GM10847 (cell line): ENCODE measurements around the gene RS1.

ENCODE experiments used
- POLR2A ChIP-seq: IDR thresholded peaks from 2 replicates; pipeline ENCODE4 v1.6.1; 2011; ENCODE audit not compliant: insufficient read length; ENCODE audit errors: extremely low read depth

RS1 gene

DNA sequence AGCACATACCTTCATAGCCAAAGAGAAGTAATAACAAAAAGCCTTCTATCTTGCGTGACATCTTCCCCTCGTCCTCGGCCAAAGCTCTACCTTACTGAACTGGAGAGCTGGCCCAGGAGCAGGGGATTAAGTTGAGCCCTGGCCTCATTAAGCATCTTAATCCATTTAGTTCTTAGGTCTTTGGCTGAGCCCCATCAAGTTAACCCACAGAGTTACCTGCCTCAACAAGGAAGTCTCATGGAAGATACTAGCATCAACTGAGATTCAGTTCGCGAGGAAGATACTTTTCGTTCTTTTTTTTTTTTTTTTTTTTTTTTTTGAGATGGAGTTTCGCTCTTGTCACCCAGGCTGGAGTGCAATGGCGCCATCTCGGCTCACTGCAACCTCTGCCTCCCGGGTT lies at the start of gene RS1:
Gene RS1, minus strand, starts transcription at position 101 of the 400 bp plus-strand sequence. Its CDS starts 40 bp downstream, at position 61.
- TF ChIP-seq POLR2A, result no peak

DNA sequence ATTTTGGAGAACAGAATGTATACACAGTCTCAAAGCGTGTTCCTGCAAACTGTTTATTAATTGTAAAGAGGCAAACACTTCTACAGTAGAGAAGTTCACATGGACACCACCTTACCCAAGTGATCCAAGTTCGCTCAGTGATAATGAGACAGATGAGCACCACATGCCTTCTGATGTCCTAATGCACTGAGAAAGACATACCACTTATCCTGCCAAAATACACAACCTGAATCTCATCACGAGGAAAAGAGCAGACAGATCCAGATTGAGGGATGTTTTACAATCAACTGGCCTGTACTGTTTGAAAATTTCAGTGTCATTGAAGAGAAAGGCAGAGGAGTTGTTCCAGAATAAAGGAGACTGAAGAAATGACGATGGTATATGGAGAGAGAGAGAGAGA lies 47.9 kb upstream of the RS1 start:
- TF ChIP-seq POLR2A, result no peak

DNA sequence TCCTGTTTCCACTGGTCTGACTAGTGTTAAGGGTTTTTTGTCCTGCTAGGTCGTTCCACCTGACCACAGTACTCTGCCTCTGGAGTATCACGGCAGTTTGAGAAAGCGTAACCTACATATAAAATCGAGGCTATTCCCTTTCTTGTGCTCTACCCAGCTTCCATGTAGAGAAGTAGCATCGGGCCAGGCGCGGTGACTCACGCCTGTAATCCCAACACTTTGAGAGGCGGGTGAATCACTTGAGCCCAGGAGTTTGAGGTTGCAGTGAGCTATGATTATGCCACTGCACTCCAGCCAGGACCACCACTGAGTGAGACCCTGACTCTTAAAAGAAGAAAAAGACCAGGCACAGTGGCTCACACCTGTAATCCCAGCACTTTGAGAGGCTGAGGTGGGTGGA lies 43.0 kb upstream of the RS1 start:
- TF ChIP-seq POLR2A, result no peak

DNA sequence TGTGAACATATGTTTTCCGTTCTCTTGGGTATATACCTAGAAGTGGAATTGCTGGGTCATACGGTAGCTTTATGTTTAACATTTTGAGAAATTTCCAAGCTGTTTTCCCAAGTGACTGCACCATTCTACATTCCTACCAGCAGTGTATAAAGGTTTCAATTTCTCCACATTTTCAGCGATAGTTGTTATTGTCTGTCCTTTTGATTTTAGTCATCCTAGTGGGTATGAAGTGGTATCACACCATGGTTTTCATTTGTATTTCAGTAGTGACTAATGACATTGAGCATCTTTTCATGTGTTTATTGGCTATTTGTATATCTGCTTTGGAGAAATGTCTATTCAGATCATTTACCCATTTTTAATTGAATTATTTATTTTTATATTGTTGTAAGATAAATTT lies 37.9 kb upstream of the RS1 start:
- TF ChIP-seq POLR2A, result no peak

DNA sequence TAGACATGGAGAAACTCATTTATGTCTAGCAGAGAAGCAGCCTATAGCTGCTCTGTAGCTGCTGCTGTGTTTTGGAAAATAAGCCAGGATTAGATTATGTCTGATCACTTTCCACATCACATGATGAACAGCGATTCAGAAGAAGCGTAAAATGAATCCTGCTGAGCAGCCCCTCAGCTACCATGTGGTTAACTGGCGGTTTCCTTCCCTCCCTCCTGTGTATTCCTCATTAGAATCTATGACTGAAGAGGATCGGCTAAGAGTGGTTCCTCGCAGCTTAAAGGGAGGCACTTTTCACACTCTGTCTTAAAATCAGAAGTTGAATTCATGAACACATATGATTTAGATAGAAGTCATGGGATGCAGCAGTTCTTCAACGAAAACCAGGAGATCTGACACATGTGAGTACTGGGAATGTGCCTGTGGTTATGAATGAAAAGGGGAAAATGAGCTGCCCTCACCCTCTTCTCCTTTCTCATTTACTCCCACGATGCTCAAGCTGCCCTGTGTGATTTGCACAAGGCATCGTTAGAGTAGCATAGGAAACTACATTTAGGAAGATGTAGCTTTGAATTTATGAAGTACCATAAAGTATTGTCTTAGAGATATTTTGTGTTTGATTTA lies 35.6 kb upstream of the RS1 start, which contains the start of gene PPEF1:
Gene PPEF1, plus strand, starts transcription at position 220 of the 624 bp plus-strand sequence. Its CDS starts 136 bp downstream, at position 356.
- no peak for TF ChIP-seq POLR2A

DNA sequence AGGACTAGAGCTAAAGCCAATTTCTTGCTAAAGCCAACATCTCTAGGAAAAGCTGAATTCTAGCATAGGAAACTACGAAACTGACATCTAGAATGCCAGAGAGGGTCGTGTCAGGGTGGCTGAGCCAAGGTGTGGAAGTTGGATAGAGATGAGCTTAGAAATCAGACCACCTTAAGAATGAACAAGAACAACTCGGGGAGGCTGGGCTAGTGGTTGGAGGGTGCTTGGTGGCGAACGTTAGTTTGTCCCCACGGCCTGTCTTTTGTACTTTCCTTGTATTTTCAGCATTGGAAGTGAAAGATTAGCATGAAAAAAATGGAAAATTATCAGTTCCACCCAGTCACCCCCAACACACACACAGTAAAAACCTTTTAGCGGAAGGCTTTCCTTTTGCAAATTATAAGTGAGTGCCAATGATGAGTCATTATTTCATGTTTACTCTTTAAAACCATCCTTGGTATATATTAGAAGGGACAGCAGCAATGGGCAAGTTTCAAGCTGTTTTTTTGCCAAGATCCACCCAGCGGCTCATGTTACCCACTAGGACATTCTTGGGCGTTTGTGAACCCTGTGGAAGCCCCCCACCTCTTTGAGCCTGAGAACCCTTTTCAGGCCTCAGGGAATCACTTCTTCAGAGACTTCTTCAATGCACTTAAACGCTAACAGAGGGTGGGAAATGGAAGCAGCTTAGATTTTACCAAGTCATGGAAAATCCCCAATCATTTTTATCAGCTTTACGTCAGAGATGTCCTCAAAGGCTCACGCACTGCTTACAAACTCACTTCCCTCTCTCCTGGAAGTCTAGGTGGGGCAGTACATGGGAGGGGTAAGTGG lies 30.7 kb upstream of the RS1 start:
- no peak for TF ChIP-seq POLR2A

DNA sequence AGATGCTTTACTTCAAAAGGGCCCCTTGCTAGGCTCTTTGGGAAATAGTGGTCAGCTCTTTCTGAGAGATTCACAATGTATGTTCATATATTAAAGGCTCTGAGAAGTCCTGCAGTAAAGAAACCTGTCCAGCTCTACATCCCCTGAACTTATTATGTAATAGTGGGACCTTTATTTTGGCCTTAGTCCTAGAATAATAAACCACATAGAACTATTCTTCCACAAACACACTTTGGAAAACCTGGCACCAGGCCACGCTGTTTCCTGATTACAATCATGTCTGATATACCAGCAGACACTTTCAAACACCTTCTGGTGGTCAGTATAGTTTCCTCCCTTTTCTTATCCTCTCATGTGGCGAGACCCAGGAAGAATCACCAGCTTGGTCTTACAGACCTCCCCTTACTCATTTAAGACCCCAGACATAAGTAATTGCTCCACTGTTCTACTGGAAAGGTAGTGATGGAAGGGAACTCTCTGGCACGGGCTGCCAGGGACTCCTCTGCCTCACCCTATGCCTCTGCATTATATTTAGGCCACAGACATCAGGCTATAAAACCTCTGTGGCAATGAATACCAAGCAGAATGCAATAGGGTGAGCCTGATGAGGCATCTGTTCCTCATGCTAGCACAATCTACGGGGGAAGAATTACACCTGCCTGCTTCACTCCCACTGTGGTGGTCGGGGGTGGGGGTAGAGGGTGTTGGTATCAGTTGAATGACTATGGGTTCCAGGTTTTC lies 29.9 kb upstream of the RS1 start:
- no peak for TF ChIP-seq POLR2A

DNA sequence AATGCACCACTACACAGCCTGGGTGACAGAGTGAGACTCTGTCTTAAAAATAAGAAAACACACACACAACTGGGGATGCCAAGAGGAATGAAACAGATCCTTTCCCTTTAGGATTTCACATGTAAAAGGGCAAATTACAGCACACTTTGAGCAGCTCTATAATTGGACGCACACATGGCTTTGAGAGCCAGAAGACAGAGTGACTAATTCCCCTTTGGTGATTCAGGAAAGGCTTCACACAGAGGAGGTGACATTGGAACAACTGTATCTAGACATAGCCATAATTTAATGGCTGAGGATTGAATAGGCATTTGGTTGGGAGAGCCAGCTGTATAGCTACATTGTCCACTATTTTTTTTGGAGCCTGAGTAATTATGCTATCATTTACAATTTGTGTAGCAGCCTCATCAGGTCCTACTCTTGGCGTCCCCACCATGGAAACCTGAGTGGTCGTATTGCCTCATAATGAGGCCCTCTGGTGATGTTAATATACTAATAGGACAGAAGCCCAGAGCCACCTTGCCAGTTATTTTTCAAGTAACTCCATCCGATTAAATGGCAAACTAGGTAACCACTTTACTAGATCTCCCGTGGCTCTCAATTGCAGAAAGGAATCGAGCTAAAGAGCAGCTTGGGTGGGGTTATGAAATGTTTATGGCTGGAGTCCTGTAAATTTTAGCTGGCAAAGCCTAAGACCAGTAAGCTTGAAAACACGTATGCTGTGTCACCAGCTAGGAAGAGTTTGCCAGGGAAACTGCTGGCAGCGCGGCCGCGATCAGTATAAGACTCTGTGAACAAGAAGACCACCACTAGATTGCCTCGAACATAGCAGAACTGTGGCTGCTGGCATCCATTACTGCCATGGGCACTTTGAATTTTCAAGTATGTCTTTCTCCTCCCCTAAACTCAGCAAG lies 27.1 kb upstream of the RS1 start:
- TF ChIP-seq POLR2A, result no peak

DNA sequence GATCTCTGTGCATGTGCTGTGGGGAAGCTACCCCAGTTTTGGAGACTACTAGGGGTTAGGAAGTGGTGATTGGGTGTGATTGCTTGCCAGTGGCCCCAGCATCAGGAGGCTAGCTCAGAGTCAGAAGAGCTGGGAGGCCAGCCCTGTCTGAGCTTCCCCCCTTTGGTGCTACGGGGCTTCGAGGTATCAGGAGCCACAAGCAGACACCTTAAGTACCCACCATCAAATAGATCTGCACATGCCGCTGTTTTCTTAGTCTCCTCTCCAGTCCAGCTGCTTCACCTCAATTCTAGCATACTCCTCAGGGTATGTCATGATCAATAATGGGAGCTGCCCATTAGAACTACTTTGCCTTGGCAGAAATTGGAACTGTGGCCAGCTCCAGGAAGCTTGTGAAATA lies 24.7 kb upstream of the RS1 start:
- no peak for TF ChIP-seq POLR2A

DNA sequence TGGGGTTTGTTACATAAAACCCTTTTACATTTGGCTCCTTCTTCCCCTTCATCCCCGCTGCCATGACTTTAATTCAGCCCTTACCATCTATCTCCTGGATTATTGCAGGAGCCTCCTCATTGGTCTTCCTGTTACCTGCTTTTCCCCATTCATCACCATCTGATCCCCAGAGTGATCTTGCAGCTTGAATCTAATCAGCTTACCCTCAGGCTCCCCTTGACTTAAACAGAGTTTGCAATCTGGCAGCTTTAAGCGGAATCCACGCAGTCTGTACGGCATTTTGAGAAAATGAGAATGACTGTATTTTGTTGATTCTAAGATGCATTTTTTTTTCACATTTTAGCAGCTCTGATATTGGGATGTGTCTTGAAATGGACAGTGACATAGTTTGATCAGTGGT lies 20.6 kb upstream of the RS1 start:
- no peak for TF ChIP-seq POLR2A

DNA sequence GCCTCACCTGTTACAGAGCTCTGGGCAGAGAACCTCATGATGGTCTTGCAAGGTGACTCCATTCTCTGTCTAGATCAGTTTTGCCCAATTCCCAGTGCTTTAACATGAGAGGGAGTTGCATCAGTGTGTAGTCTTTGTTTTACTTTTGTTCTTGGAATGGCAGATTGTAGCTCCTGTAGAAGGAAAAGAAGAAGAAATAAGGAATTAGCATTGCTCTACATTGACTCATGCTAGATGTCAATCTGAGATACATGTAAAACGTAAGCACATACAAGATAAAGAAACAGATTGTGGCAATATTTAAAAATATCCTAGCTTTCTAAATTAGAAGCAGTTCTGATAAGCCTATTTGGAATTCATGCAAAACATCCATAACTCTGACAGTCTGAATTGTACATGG lies 19.5 kb upstream of the RS1 start:
- no peak for TF ChIP-seq POLR2A

DNA sequence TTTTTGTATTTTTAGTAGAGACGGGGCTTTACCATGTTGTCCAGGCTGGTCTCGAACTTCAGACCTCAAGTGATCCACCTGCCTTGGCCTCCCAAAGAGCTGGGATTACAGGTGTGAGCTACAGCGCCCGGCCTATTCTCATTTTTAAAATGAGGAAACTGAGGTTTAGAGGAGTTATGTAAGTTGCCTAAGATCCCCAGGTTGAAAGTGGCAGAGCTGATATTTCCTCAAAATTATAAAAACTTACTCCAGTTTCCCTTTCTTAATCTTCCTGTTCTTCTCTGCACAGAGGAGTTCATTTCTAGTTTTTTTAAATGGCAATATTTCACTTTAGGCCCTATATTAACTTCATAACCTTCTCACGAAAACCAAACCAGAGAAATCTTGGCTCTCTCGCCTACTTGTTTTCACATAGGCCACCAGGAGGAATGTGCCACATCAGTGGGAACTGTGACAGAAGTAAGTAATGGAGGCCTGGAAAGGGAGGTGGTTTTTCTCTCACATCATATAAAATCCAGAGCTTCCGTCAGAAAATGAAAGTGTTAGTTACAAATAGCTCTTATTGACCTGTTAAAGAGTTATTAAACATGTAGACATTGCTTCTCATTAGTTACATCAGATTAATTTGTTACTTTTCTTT lies 16.1 kb upstream of the RS1 start:
- no peak for TF ChIP-seq POLR2A

DNA sequence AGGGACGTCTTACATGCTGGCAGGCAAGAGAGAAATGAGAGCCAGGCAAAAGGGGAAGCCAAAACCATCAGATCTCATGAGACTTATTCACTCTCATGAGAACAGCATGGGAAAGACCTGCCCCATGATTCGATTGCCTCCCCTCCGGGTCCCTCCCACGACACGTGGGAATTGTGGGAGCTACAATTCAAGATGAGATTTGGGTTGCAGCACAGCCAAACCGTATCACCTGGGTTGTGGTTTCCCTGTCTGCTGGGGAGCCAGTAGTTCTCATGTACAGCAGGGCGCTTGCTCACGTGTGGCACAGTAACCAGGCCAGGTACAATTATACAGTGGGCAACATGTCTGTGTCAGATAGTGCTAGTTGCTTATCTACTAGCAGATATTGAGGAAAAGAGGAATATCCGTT lies 11.1 kb upstream of the RS1 start:
- no peak for TF ChIP-seq POLR2A

DNA sequence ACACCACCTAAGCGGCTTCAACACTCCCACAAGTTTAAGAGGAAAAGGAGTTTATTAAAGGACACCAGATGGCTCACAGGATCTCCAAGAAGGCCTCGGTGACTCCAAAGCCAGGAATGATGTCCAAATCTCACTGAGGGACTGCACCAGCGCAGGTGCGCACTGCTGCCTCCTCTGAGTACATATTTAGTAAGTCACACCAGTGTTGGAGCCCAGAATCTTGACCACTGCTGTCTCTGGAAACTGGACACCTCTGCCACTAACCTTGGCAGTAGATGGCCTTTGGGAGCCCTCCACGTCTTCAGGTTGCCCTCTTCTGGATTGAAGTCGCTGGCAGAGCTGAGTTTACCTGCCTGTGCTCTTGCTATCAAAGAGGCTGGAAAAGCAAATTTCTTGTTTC lies 10.1 kb upstream of the RS1 start:
- TF ChIP-seq POLR2A, result no peak

DNA sequence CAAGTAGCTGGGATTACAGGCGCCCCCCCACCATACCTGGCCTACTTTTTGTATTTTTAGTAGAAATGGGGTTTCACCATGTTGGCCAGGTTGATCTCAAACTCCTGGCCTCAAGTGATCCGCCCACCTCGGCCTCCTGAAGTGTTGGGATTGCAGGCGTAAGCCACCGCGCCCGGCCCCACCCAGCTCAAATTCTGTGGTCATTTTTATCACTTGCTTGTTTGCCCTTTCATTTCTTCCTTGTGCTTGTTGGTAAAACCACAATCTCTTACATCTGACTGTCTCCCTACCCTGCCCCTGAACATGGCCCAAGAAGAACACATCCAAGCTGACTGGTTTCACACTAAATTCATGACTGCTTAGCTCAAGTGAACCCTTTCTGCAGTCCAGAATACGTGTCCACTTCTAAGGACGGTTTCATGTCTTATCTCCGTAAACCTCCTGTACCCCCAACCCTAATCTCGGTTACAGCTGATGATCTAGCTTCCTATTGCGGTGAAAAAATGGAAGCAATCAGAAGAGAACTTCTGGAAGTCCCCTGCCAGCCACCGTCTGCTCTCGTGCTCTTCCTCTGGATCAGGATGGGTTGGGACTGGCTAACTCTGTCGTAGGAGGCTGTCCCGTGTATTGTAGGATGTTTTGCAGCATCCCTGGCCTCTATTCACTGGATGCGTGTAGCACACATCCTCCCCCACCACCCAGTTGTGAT lies 5.4 kb upstream of the RS1 start:
- TF ChIP-seq POLR2A, result no peak
